Thymus (tissue), 11 donors: ENCODE results near the gene FAM229B. TPM values are rescaled to one million over a fixed set of nuclear protein-coding genes. Genes with fewer than 3 reads are reported as not detected.
"Not testable (repeated sequence)": the region's sequence is repeated elsewhere in the genome, so short reads cannot be mapped to it uniquely, and the experiment has no call there.

Experiments used
- DNase-seq, 9 donors: peaks; one replicate each; pipeline ENCODE4 v3.0.0-alpha.2; 2013; ENCODE audit warnings: low spot score in 9 of 9, low read depth in 6 of 9, missing footprints in 1 of 9
- H3K27ac ChIP-seq, 2 donors: one replicate each; pipeline ENCODE4 v1.5.1; 2013; ENCODE audit warnings: control low read depth in 1 of 2, low read depth in 1 of 2, low read length in 1 of 2, mild to moderate bottlenecking in 1 of 2, moderate library complexity in 1 of 2
- H3K27me3 ChIP-seq, 2 donors: one replicate each; pipeline ENCODE4 v1.5.1; 2013; ENCODE audit warnings: low read length in 1 of 2; ENCODE audit not compliant: control insufficient read depth in 2 of 2, insufficient read depth in 1 of 2
- H3K36me3 ChIP-seq, 2 donors: one replicate each; pipeline ENCODE4 v1.5.1; 2013; ENCODE audit warnings: low read length in 1 of 2, mild to moderate bottlenecking in 1 of 2, moderate library complexity in 1 of 2; ENCODE audit not compliant: control insufficient read depth in 2 of 2, insufficient read depth in 2 of 2
- H3K4me1 ChIP-seq, 2 donors: one replicate each; pipeline ENCODE4 v1.5.1; 2013; ENCODE audit warnings: low read length in 2 of 2; ENCODE audit not compliant: control insufficient read depth in 2 of 2, insufficient read depth in 2 of 2
- H3K4me3 ChIP-seq, 2 donors: one replicate each; pipeline ENCODE4 v1.5.1; 2013; ENCODE audit warnings: low read length in 2 of 2, control low read depth in 1 of 2, mild to moderate bottlenecking in 1 of 2
- H3K9me3 ChIP-seq, 2 donors: one replicate each; pipeline ENCODE4 v1.5.1; 2013; ENCODE audit warnings: low read length in 1 of 2, mild to moderate bottlenecking in 1 of 2; ENCODE audit not compliant: control insufficient read depth in 2 of 2, insufficient read depth in 1 of 2
- WGBS: extraction: QIAGEN DNeasy Blood & Tissue Kit; methylation state at CpG from one replicate; pipeline ENCODE4 v1.1.7; 2013; 5-methylcytosine and 5-hydroxymethylcytosine counted together
- polyA plus RNA-seq: library from polyadenylated mRNA; stranded (reverse); fragments of 200-250 nt; gene quantifications from one replicate; pipeline ENCODE4 v1.2.3, GENCODE V29; 2013
- total RNA-seq: library from RNA; stranded (reverse); fragments of 120-200 nt; gene quantifications from one replicate; pipeline ENCODE4 v1.2.4, GENCODE V29; 2013
- donor health status: healthy.

FAM229B gene
- total and polyA plus RNA-seq, 2 donors = 17.9 to 20.4 TPM

DNA sequence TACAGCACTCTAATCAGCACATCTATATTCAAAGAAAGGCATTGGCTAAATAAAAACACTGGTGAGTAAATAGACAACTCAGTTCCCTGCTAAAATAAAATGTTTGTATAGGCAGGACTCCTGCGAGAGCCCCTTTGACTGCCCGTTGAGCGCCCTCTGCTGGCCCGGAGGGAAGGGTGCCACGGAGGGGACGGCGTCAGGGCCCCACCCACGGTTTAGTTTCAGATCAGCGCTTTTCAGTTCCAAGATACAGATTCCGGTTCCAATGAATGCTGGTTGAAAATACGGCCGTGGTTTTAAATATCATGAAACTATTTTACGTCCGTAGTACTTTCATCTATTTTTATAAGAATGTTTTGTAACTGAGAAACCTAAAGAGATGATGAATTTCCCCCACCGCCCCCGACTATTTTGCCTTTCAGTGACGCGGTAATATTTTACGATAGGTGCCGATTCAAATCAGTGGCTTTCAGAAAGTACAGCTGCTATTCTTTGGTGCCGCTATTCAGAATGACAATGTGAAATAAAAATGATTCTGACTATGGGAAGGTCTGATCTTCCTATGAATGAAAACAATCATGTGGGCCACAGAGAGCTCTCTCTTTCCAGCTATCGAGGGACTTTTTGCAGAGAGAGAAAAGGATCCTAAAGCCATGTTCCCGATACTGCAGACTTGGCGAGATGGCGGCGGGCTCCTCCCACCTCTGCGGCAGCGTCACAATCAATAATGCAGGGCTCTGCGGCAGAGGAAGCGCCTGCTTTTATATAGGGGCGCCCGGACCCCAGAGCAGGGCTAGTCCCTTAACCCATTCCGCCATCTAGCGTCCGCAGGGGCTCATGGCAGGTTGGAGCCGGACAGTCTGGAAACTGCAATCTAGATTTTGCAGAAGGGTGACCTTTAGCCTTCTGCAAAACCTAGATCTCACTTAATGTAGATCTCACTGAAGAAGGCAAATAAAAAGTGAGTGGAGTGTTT is 44.1 kb upstream of the FAM229B start:
- Histone ChIP-seq H3K4me3 (peak overlapping the region; percentile 51 to 74), H3K4me1 (no peaks in the 10 kb centered on the region), H3K36me3 (no peaks in the 10 kb centered on the region), H3K9me3 (no peaks in the 10 kb centered on the region), H3K27ac (peak overlapping the region; percentile 85 to 93), H3K27me3 (no peaks in the 10 kb centered on the region)
- WGBS = under 1% methylated on average over 36 of the region's 36 CpGs
- peak; percentile 79 to 94 (median 86) for DNase-seq

DNA sequence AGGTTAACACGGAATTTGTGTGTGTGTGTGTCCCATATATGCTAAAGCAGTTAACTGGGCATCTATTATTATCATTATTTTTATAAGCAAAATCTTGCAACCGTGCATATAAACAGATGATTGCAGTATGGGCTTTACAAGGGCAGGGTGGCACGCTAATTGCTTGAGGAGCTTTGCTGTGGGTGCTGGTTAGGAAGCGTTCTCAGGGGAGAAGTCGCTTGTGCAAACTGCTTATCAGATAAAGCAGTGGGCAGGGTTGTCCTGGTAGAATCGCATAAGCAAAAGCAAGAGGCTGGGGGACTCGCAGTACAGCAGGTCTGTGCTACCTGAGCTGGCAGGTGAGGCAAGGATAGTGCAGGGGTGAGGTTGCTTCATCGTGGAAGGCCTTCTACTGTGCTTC is 43.2 kb upstream of the FAM229B start:
- H3K4me1 ChIP-seq = no peaks in the 10 kb centered on the region
- no peak for DNase-seq
- no peak overlapping the region for H3K27ac ChIP-seq
- H3K27me3 ChIP-seq = no peaks in the 10 kb centered on the region
- no peaks in the 10 kb centered on the region for H3K9me3 ChIP-seq
- 86% methylated on average over 8 of the region's 8 CpGs for WGBS
- H3K4me3 ChIP-seq = no peak overlapping the region
- H3K36me3 ChIP-seq = no peaks in the 10 kb centered on the region

DNA sequence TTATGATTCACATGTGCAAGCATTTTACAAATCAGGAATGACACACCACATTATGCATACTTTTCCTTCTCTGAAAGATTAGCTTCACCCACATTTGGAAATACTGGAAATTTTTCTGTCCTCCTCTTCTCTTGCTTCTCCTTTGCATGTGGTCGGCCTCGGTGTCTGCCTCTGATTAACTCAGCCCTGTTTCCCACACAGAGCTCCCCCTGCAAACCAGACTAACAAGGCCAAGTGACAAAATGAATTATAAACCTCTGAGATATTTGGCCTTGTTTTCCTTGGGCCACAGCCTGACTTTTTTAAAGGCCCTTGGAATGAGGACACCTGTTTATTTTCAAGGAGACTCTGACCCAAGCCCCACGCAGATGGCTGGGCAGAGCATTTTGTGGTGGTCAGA is 42.5 kb upstream of the FAM229B start:
- Histone ChIP-seq H3K9me3 (no peaks in the 10 kb centered on the region), H3K27me3 (no peaks in the 10 kb centered on the region), H3K4me3 (no peak overlapping the region), H3K4me1 (no peaks in the 10 kb centered on the region), H3K27ac (no peak overlapping the region), H3K36me3 (no peaks in the 10 kb centered on the region)
- 96% methylated on average over 3 of the region's 3 CpGs for WGBS
- DNase-seq = no peak

DNA sequence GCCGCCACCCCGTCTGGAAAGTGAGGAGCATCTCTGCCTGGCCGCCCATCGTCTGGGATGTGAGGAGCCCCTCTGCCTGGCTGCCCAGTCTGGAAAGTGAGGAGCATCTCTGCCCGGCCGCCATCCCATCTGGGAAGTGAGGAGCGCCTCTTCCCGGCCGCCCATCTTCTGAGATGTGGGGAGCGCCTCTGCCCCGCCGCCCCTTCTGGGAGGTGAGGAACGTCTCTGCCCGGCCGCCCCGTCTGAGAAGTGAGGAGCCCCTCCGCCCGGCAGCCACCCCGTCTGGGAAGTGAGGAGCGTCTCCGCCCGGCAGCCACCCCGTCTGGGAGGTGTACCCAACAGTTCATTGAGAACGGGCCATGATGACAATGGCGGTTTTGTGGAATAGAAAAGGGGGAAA is 39.9 kb upstream of the FAM229B start:
- H3K27me3 ChIP-seq, H3K27ac ChIP-seq, H3K9me3 ChIP-seq, H3K36me3 ChIP-seq, H3K4me1 ChIP-seq, DNase-seq, H3K4me3 ChIP-seq: not testable (repeated sequence)
- 98% methylated on average over 25 of the region's 25 CpGs for WGBS

DNA sequence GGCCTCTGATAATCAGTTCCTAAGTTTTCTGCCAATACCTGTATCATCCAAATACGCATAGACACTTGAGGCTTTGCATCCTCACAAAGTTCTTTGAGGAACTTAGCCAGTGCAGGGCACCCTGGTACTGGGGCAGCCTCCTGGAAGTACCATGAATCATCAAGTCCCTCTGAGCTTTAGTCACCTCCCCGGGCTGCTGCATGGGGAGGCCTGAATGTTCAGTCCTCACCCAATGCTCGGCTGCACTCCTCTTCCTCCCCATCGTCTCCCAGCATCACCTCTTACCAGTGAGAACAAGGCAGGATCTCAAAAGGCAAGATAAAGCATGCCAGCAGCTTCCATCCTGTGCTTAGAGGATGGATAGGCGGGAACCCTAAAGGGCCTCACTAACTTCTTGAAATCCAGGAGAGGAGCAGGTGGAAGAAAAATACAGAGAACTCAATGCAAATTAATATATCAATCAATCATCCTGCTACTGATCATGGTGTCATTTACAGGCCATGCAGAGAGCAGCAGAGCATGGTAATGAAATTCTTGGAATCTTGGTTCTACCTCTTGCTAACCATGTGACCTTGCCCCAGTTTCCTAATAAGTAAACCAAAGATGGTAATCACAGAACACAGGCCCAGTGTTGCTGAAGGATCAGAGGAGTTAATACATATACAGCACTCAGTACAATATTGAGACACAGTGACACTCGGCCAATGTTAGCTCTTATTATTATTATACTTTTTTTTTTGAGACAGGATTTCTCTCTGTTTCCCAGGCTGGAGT is 38.2 kb upstream of the FAM229B start:
- Histone ChIP-seq H3K9me3 (no peaks in the 10 kb centered on the region), H3K36me3 (no peaks in the 10 kb centered on the region), H3K4me3 (no peak overlapping the region), H3K4me1 (no peaks in the 10 kb centered on the region), H3K27me3 (no peaks in the 10 kb centered on the region), H3K27ac (no peak overlapping the region)
- no peak for DNase-seq
- 97% methylated on average over 6 of the region's 6 CpGs for WGBS

DNA sequence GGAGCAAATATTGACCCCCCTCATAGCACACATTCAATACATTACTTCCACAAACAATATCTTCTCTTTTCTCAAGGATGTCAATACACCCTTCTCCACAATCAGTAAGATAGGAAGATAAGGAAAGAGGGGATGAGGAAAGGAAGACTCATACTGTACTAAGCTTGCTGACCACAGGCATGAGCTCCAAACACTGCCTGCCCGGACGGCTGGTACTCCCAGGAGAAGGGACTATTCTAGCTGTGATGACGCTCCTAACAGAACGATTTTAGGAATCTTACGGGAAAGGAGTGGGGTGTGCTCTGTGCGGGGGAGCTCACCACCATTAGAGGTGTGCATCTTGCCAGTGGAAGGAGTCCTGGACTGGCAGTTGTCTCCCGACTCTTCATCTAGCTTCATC is 37.4 kb upstream of the FAM229B start:
- Histone ChIP-seq H3K4me1 (no peaks in the 10 kb centered on the region), H3K27ac (no peak overlapping the region), H3K36me3 (no peaks in the 10 kb centered on the region), H3K27me3 (no peaks in the 10 kb centered on the region), H3K9me3 (no peaks in the 10 kb centered on the region), H3K4me3 (no peak overlapping the region)
- 98% methylated on average over 7 of the region's 7 CpGs for WGBS
- no peak for DNase-seq

DNA sequence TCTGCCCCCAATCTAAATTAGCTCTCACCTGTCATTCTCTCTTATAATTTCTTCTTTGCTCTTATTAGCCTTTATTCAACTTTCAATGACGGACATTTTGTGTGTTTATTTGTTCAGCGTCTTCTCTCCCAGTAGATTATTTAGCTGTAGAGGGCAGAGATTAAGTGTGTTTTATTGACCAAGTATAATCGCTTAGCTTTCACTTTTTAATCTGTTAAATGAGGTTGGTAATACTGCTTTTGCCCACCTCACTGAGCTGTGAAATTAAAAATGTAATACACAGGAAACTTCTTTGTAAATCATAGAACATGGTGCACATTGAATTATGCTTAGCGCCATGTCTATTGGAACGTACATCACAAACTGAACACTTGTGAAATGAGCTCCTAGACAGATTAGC is 37.0 kb upstream of the FAM229B start:
- WGBS = 98% methylated on average over 5 of the region's 5 CpGs
- no peaks in the 10 kb centered on the region for H3K27me3 ChIP-seq
- no peaks in the 10 kb centered on the region for H3K4me1 ChIP-seq
- H3K9me3 ChIP-seq = no peaks in the 10 kb centered on the region
- H3K4me3 ChIP-seq = no peak overlapping the region
- no peak overlapping the region for H3K27ac ChIP-seq
- DNase-seq = no peak
- no peaks in the 10 kb centered on the region for H3K36me3 ChIP-seq

DNA sequence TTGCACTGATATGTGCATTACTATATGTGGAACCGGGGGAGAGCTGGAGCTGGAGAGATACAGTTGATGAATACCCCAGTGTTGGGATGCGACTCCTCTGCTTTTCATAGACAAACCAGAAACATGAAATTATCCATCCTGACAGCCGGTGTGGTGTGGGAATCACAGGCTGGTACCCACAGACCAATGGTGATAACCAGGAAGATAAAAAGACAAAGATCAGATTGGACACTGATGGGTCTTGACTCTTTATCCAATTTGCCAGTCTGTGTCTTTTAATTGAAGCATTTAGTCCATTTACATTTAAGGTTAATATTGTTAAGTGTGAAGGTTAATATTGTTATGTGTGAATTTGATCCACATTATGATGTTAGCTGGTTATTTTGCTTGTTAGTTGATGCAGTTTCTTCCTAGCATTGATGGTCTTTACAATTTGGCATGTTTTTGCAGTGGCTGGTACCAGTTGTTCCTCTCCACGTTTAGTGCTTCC is 36.1 kb upstream of the FAM229B start:
- H3K4me1 ChIP-seq, H3K36me3 ChIP-seq, H3K27ac ChIP-seq, H3K9me3 ChIP-seq, H3K27me3 ChIP-seq, DNase-seq, H3K4me3 ChIP-seq: not testable (repeated sequence)
- whole genome bisulfite sequencing = 91% methylated on average over 4 of the region's 4 CpGs

DNA sequence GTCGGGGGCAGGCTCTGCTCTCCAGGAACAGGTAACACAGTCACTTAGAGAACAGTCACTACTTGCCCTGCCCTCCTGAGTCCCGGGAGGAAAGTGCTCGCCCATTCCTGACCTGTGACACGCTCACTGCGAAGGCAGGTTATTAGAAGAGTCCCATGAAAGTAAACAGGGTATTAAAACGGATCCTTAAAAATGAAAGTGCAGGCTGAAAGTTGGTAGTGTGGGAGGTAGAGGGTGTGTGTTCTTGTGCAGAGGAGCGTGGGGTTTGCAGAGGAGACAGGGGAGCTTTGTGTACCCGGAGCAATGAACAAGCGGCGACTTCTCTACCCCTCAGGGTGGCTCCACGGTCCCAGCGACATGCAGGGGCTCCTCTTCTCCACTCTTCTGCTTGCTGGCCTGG is 33.4 kb upstream of the FAM229B start, which contains the start of gene CCN6:
TSS of gene CCN6 (plus strand) at position 104 of the 400 bp plus-strand sequence. CDS start at position 358, 254 bp downstream.
- Histone ChIP-seq H3K4me1 (no peaks in the 10 kb centered on the region), H3K36me3 (no peaks in the 10 kb centered on the region), H3K9me3 (no peaks in the 10 kb centered on the region), H3K27ac (no peak within 1 kb of the TSS), H3K4me3 (no peak within 1 kb of the TSS), H3K27me3 (no peaks in the 10 kb centered on the region)
- 97% methylated on average over 12 of the region's 12 CpGs for WGBS
- DNase-seq = no peak
